Endodermal cell (in vitro differentiated cells): ENCODE data around the gene LYPD4. TPM values are rescaled to one million over a fixed set of nuclear protein-coding genes. Genes with fewer than 3 reads are reported as not detected.

Source experiments
- DNase-seq: peaks from one replicate; pipeline ENCODE4 v3.0.0-alpha.2; 2017
- H3K27ac ChIP-seq: 2 replicates; pipeline ENCODE4 v1.5.1; 2013; ENCODE audit warnings: mild to moderate bottlenecking, low read depth, low read length, moderate library complexity
- H3K27me3 ChIP-seq: 2 replicates; pipeline ENCODE4 v1.6.1; 2013; ENCODE audit warnings: mild to moderate bottlenecking, low read length, moderate library complexity; ENCODE audit not compliant: insufficient read depth, control insufficient read depth, poor library complexity, severe bottlenecking
- H3K36me3 ChIP-seq: 2 replicates; pipeline ENCODE4 v1.7.0; 2013; ENCODE audit warnings: mild to moderate bottlenecking, low read length, moderate library complexity; ENCODE audit not compliant: control insufficient read depth, insufficient read depth
- H3K4me1 ChIP-seq: one replicate; pipeline ENCODE4 v1.7.0; 2013; ENCODE audit warnings: low read length; ENCODE audit not compliant: control insufficient read depth, insufficient read depth
- H3K4me3 ChIP-seq: 2 replicates; pipeline ENCODE4 v1.5.1; 2013; ENCODE audit warnings: mild to moderate bottlenecking, low read length, moderate library complexity
- H3K9ac ChIP-seq: 2 replicates; pipeline ENCODE4 v1.6.1; 2013; ENCODE audit warnings: mild to moderate bottlenecking, low read length, moderate library complexity; ENCODE audit not compliant: poor library complexity, severe bottlenecking; ENCODE audit errors: extremely low read depth
- H3K9me3 ChIP-seq: 2 replicates; pipeline ENCODE4 v1.6.1; 2013; ENCODE audit warnings: mild to moderate bottlenecking, low read length, moderate library complexity; ENCODE audit not compliant: control insufficient read depth
- H3K27ac Mint-ChIP-seq: 2 replicates; pipeline ENCODE4 v1.8.0; 2020; ENCODE audit warnings: mixed read lengths
- H3K27me3 Mint-ChIP-seq: 2 replicates; pipeline ENCODE4 v1.8.0; 2021; ENCODE audit warnings: mild to moderate bottlenecking, mixed read lengths; ENCODE audit not compliant: insufficient read depth
- H3K36me3 Mint-ChIP-seq: 2 replicates; pipeline ENCODE4 v1.8.0; 2020; ENCODE audit warnings: low read depth, mixed read lengths
- H3K4me1 Mint-ChIP-seq: 2 replicates; pipeline ENCODE4 v1.8.0; 2020; ENCODE audit warnings: mixed read lengths
- H3K4me3 Mint-ChIP-seq: 2 replicates; pipeline ENCODE4 v1.8.0; 2020; ENCODE audit warnings: mild to moderate bottlenecking, moderate library complexity, mixed read lengths
- H3K9me3 Mint-ChIP-seq: 2 replicates; pipeline ENCODE4 v1.8.0; 2020; ENCODE audit warnings: mild to moderate bottlenecking, mixed read lengths
- WGBS, 2 experiments: methylation state at CpG; one replicate each; pipeline versions ENCODE4 v1.1.5 to v1.1.7; 2013; ENCODE audit warnings: missing lambda C conversion rate in 2 of 2, mixed read lengths in 1 of 2; ENCODE audit not compliant: insufficient coverage in 1 of 2, insufficient read length in 1 of 2; 5-methylcytosine and 5-hydroxymethylcytosine counted together
- total RNA-seq, 2 donors: library from RNA; stranded (reverse); fragmentation: NEBNext Ultra II Directional in 1 of 2; extraction: Animal tissue kit (Norgen Biotek cat#: 25700) in 1 of 2; gene quantifications; 2 replicates in 1 of 2; 3 replicates in 1 of 2; pipeline ENCODE4 v1.2.1, GENCODE V29; 2021
- TF ChIP-seq, protein P1 (sequence below): fragments of 200-600 bp; sonication (generic); conservative IDR thresholded peaks from 2 replicates; pipeline ENCODE4 v1.5.0; 2021; ENCODE audit warnings: antibody characterized with exemption, mild to moderate bottlenecking

The LYPD4 gene
- total RNA-seq, 2 donors from 2014 or later: not detected

DNA sequence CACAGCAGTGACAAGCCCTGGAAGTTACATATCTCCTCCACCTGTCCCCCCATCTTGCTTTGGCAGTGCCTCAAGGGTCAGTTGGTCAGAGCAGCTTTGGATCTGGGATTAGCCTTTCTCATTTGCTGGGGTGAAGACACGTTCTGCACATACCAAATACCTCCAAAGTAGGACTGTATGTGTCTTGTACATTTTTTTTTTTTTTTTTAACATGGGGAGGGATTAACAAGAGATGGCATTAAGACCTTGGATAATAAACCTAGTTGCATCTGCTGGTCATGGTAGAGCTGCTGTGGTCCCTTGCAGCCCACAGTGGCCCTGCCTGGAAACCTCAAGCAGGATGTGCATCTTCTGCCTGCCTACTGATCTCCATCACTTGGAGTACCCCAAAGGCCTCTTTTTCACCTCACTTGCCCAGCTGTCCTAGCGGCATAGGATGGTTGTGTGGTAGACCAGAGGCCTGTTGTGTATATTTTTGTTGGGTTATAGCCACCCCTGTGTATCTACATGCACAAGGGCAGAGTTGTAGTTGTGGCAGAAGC, 18.0 kb upstream of the LYPD4 start:
- peak overlapping the region; percentile 98 for H3K4me3 ChIP-seq
- DNase-seq: no peak
- H3K27ac Mint-ChIP-seq: no peak overlapping the region
- H3K4me1 ChIP-seq: peaks cover 28% of the 10 kb centered on the region
- H3K9ac ChIP-seq: peak overlapping the region; percentile 99
- H3K9me3 Mint-ChIP-seq: no peaks in the 10 kb centered on the region
- peak overlapping the region; percentile 81 for H3K4me3 Mint-ChIP-seq
- no peaks in the 10 kb centered on the region for H3K27me3 ChIP-seq
- peaks cover 29% of the 10 kb centered on the region for H3K4me1 Mint-ChIP-seq
- H3K9me3 ChIP-seq: no peaks in the 10 kb centered on the region
- no peak overlapping the region for H3K27ac ChIP-seq
- H3K36me3 ChIP-seq: peaks cover 63% of the 10 kb centered on the region
- no peaks in the 10 kb centered on the region for H3K27me3 Mint-ChIP-seq
- WGBS, 2 experiments: 96% methylated on average over 2 of the region's 2 CpGs; no CpG with 5 or more reads in 1 of the 2 experiments
- TF ChIP-seq, protein P1, sequence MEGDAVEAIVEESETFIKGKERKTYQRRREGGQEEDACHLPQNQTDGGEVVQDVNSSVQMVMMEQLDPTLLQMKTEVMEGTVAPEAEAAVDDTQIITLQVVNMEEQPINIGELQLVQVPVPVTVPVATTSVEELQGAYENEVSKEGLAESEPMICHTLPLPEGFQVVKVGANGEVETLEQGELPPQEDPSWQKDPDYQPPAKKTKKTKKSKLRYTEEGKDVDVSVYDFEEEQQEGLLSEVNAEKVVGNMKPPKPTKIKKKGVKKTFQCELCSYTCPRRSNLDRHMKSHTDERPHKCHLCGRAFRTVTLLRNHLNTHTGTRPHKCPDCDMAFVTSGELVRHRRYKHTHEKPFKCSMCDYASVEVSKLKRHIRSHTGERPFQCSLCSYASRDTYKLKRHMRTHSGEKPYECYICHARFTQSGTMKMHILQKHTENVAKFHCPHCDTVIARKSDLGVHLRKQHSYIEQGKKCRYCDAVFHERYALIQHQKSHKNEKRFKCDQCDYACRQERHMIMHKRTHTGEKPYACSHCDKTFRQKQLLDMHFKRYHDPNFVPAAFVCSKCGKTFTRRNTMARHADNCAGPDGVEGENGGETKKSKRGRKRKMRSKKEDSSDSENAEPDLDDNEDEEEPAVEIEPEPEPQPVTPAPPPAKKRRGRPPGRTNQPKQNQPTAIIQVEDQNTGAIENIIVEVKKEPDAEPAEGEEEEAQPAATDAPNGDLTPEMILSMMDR: no peak
- H3K36me3 Mint-ChIP-seq: peaks cover 58% of the 10 kb centered on the region

DNA sequence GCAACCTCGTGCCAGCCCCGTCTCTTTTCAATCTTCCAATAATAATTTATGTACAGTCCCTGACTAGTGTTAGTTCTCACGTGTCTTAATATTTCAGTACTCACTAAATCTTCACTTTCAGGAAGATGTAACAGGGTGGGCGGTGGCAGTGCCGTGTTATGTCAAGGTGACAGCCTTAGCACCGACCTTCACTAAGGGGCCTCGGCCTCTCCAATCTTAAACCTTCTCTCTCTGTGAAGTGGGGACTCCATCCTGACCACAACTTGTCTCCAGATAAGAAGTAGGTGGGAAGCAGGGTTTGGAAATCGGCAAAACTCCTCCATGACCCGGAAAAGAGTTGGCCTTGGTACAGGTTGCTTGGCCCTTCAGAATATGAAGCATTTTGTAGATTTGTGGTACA, 17.4 kb upstream of the LYPD4 start:
- Mint-ChIP-seq H3K36me3 (peaks cover 57% of the 10 kb centered on the region), H3K27ac (peak overlapping the region; percentile 97), H3K9me3 (no peaks in the 10 kb centered on the region), H3K4me3 (peak overlapping the region; percentile 81), H3K27me3 (peaks cover 4% of the 10 kb centered on the region), H3K4me1 (peaks cover 29% of the 10 kb centered on the region)
- Histone ChIP-seq H3K27ac (no peak overlapping the region), H3K4me3 (peak overlapping the region; percentile 98), H3K36me3 (peaks cover 57% of the 10 kb centered on the region), H3K27me3 (no peaks in the 10 kb centered on the region), H3K9me3 (no peaks in the 10 kb centered on the region), H3K9ac (peak overlapping the region; percentile 99), H3K4me1 (peaks cover 28% of the 10 kb centered on the region)
- TF ChIP-seq, protein P1: no peak
- WGBS, 2 experiments: 98 to 99% methylated on average over 7 to 9 of the region's 9 CpGs
- no peak for DNase-seq

DNA sequence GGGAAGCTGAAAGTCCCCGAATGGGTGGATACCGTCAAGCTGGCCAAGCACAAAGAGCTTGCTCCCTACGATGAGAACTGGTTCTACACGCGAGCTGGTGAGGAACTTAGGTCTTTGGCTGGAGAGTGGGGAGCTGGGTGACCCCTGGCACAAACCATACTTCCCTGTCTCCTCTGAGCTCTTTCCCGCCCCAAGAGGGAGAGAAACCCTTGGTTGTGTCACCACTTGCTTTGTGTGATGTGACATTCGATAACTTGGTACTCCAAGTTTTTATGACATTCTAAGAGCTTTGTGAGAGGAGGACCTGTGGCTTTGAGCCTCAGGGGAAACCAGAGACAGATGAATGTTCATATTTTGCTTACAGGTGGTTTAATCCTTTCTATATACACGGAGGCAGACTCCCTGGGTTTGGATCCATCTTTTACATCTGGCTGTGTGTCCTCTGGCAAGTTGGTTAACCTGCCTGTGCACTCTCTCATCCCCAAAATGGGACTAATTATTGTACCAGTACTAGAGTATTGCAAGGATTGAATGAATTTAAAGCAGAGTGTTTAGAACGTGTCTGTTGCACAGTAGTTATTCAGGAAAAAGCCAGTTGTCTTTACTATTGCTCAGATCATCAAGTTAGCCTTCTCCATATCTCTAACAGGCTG, 16.8 kb upstream of the LYPD4 start:
- peaks cover 54% of the 10 kb centered on the region for H3K36me3 Mint-ChIP-seq
- H3K9me3 Mint-ChIP-seq: no peaks in the 10 kb centered on the region
- DNase-seq: no peak
- Histone ChIP-seq H3K9me3 (no peaks in the 10 kb centered on the region), H3K4me1 (peaks cover 28% of the 10 kb centered on the region), H3K27ac (no peak overlapping the region), H3K9ac (peak overlapping the region; percentile 99), H3K27me3 (no peaks in the 10 kb centered on the region), H3K4me3 (peak overlapping the region; percentile 98), H3K36me3 (peaks cover 53% of the 10 kb centered on the region)
- TF ChIP-seq, protein P1: no peak
- H3K27ac Mint-ChIP-seq: peak overlapping the region; percentile 97
- H3K27me3 Mint-ChIP-seq: peaks cover 5% of the 10 kb centered on the region
- H3K4me3 Mint-ChIP-seq: peak overlapping the region; percentile 81
- peaks cover 28% of the 10 kb centered on the region for H3K4me1 Mint-ChIP-seq
- 55 to 66% methylated on average over 4 to 9 of the region's 9 CpGs for WGBS, 2 experiments
